Measurements from ENCODE around the gene ZNF205.

The ZNF205 gene

DNA sequence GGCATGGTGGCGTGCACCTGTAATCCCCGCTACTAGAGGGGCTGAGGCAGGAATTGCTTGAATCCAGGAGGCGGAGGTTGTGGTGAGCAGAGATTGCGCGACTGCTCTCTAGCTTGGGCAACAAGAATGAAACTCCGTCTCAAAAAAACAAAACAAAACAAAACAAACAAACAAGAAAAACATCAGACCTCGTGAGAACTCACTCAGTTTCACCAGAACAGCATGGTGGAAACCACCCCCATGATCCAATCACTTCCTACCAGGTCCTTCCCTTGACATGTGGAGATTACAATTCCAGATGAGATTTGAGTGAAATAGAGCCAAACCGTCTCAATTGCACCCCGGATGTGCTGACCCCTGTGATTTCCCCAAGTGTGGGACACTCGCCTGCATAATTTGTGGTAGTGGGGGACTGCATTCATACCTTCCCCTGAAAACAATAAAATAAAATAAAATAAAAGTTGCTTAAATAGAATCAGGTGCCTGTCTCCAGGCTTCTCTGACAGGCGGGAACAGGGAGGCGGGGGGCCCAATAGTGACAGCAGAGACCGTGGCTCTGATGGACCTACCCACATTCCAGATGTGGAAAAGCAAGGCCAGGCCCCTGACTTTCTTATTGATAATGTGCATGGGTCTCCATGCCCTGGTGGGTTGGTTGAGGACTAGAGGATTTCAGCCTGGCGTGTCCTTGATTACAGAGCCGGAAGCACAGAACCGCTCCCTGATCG is 26.4 kb upstream of the ZNF205 start:
- DNase-seq = no peak

DNA sequence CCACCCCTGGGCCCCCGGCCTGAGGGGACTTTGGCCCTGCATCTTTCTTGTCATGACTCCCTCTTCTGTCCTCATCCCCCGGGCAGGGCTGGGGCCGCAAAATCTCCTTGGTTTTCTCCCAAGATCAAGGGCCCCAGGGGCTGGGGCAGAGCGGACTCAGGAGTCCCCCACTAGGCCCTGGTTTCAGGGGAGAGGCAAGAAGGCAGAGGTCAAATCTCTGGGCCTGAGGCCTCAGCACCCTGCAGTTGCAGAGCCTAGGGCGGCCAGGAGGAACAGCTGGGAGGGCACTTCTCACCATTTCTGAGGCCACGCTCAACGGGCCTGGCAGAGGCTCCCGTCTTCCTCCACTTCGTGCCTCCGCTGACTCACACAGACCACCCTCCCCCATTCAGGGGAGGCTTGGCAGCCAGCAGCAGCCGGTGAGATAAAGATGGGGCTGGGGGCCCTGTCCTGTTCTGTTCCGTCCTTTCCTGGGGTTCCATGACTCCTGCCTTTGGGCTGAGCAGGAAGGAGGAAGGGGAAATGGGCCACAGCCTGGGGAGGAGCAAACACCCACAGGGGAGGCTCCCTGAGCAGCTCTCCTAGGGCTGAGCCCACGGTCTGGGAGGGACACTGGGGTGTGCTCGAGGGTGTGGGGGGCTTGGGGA is 25.7 kb upstream of the ZNF205 start:
- no peak for DNase-seq

GRCh38 chr16:3087243-3088235 is 24.8 kb upstream of the ZNF205 start:
- no peak for DNase-seq

GRCh38 chr16:3088450-3088849 is 23.9 kb upstream of the ZNF205 start:
- no peak for DNase-seq

GRCh38 chr16:3088925-3089716 is 23.3 kb upstream of the ZNF205 start:
- no peak for DNase-seq

DNA sequence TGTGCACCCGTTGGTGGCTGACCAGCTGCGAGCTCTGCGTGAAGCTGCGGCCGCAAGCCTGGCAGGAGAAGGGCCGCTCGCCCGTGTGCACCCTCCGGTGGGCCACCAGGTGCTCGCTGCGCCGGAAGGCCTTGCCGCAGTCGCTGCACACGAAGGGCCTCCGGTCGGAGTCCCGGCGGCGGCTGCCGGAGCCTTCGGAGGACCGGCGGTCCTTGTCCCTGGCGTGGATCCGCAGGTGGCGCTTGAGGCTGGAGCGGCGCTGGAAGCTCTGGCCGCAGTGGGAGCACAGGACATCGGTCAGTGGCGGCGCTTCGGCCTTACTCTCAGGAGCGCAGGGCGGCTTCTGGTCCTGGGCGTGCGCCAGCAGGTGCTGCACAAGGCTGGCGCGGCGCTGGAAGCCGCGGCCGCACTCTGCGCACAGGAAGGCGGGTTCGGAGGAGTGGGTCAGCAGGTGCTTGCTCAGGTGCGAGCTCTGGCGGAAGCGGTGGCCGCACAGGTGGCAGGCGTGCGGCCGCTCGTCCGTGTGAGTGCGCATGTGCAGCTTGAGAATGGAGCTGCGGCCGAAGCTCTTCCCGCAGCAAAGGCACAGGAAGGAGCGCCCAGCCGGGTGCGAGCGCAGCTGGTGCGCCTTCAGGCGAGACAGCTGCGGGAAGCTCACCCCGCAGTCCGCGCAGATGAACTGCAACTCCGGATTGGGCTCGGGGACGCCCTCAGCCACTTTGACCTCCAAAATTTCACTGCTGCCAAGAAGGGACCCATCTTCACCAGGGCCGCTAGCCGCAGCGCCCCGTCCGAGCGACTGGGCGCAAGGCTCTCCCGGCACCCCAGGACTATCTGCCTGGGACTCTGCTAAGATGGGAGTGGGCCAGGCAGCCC is 22.4 kb upstream of the ZNF205 start:
- no peak for DNase-seq

- DNase-seq = no peak
Observed at GRCh38 chr16:3091551-3091950, 20.8 kb upstream of the ZNF205 start.

GRCh38 chr16:3092501-3092941 is 19.9 kb upstream of the ZNF205 start:
- no peak for DNase-seq

- DNase-seq = no peak
Observed at GRCh38 chr16:3094289-3095027, 17.9 kb upstream of the ZNF205 start.

- DNase-seq = peak; percentile 63
Observed at GRCh38 chr16:3095869-3096268, 16.5 kb upstream of the ZNF205 start.

DNA sequence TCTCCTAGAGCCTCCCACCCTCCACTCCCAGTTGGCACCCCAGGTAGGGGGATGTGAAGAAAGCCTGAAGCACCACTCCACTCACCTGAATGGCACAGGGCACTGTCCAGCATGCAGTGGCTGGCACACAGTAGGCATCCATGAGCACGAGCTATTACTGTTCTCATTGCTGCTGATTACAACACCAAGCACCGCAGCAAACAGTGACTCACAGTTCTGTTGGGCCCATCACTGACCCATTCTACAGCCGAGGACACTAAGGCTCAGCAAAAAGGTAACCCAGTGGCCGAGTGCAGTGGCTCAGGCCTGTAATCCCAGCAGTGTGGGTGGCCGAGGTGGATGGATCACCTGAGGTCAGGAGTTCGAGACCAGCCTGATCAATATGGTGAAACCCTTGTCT is 16.0 kb upstream of the ZNF205 start:
- no peak for DNase-seq

- DNase-seq = no peak
Observed at GRCh38 chr16:3097266-3097665, 15.1 kb upstream of the ZNF205 start.

DNA sequence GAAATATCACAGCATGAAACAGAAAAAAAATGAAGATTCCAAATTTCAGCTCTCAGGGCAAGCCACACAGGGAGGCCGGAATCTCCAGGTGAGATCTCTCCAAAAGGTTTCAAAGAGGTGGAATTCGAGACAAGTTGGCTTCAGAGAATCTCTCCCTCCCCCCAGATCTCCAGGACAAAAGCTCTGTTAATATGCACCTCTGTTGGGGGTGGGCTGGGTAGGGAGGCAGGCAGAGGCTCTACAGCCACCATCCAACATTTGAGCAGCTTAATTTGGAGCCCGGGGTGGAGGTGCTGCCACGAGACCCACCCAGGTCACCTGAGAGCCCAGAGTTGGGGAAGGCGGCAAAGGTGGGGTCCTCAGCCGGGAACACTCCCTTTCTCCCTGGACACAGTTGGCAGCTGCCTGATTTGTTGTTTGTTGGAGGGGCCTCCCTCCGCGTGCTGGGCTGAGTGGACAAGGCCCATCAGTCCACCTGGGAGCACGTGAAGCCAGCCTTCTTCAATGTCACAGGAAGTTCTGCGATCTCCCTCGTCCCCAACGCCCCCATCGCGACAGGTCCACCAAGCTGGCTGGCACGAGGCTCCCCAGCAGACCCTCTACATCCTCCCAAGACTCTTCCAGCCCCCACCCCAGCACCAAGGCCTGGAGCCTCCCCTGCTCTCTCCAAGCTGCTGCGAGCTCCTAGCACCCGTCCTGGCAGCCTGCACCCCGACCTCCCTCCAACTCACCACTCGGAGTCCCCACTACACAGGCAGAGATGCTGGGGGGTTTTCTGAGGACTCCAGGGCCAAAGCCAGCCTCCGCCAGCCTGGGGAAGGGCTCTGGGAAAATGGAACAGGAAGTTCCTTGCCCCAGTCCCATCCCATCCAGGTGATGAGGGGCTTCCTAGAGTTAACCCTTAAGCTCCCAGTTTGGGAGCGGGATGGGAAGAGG is 13.7 kb upstream of the ZNF205 start, which contains the start of gene ZSCAN10:
ZSCAN10 (minus strand) TSS at position 836 of the 936 bp plus-strand sequence. CDS start 6,357 bp downstream, outside the sequence.
- DNase-seq = no peak

GRCh38 chr16:3099395-3099731 is 13.0 kb upstream of the ZNF205 start:
- DNase-seq = no peak

DNA sequence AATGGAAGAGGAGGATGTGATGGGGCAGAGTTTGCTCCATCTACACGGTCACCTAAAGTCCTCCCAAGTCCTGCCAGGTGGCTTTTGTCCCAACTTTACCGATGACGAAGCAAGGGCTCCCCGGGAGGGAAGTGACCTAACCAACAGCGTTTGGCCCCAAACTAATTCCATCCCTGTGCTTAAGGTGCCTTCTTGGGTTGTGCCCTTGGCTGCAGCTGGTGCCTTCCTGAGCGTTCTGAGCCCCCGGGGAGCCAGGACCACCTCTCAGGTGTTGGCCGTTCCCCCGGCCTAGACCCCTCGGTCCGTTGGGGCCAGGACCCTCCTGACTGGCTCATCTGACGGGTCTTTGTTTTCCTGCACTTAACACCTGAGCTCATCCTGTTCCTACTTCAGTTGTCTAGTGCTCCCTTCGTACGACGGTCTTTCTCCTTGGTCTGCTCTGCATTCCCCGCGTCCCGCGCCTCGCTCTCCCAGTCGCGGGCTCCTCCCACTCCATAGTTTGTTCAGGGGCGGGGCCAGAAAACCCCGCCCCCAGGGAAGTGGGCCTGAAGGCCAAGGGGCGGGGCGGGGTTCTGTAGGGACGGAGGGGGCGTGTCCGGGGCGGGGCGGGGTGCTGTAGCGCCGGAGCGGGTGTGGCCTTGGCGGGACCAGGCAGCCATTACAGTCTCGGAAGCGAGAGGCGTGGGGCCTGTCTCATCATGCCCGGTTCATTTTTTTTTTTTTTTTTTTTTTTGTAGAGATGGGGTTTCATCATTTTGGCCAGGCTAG is 12.5 kb upstream of the ZNF205 start:
- peak; percentile 83 for DNase-seq

DNA sequence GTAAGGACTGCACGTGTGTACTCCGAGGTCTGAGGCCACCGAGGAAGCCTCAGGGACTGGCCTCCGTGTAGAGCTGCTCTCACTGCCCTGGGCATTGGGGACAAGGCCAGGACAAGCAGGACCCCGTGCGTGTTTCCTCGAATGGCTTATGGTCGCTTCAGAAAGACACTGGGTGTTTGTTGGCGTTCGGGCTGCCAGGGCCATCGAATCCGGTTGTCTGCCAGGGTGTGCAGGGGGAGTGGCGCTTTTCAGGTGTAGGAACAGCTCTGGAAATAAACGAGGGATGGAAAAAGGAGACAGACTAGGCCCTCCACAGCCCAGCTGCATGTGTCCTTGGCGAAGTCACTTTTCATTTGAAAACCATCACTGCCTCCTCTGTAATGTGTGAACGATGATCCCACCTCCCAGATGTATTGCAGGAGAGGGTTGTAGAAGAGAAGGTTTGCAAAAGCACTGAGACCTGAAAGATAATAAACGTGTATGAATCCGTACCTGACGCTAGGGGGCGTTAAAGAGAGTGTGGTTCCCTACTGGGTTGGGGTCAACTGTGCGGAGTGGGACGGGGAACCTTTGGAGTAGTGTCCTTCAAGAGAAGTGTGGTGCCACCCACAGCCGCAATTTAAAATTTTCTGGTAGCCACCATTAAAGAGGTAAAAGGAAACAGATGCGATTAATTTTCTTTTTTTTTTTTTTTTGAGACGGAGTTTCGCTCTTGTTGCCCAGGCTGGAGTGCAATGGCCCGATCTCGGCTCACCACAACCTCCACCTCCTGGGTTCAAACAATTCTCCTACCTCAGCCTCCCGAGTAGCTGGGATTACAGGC is 11.2 kb upstream of the ZNF205 start:
- no peak for DNase-seq

DNA sequence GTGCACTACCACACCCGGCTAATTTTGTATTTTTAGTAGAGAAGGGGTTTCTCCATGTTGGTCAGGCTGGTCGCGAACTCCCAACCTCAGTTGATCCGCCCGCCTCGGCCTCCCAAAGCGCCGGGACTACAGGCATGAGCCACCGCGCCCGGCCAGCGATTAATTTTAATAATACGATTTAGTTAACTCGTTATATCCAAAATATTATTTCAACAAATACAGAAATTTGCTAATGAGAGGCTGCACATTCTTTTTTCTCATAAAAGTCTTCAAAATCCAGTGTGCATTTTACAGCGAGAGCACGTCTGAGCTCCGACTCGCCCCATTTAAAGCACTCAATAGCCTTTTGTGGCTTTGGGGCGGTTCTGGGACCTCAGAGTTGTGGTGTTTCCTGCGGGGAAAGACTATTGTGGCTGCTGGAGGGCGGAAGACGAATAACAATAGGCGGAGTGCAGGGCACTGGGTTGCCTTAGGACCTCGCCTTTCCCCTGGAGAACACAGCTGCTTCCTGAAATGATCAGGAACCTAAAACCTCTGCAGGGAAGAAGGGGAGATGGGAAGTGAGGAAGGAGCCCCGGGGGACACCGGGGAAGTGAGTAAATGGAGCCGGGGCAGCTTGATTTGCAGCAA is 10.4 kb upstream of the ZNF205 start:
- no peak for DNase-seq

All from 8988T (cell line).